SU-DHL-6 (cell line): ENCODE measurements around the gene NOM1.

ENCODE experiments used
- EZH2phosphoT487 ChIP-seq: fragments of 200-600 bp; sonication (generic), shearing (Covaris generic); conservative IDR thresholded peaks from 2 replicates; pipeline ENCODE4 v1.6.1; 2018; ENCODE audit warnings: mild to moderate bottlenecking, antibody characterized with exemption, low read length, moderate library complexity, mixed read lengths
- TF ChIP-seq, protein P1 (sequence below): fragments of 200-600 bp; sonication (generic); IDR thresholded peaks from one replicate; pipeline ENCODE4 v1.5.1; 2017; ENCODE audit warnings: antibody characterized with exemption, mild to moderate bottlenecking, low read length, moderate library complexity; ENCODE audit not compliant: insufficient read depth, poor library complexity, severe bottlenecking

DNA sequence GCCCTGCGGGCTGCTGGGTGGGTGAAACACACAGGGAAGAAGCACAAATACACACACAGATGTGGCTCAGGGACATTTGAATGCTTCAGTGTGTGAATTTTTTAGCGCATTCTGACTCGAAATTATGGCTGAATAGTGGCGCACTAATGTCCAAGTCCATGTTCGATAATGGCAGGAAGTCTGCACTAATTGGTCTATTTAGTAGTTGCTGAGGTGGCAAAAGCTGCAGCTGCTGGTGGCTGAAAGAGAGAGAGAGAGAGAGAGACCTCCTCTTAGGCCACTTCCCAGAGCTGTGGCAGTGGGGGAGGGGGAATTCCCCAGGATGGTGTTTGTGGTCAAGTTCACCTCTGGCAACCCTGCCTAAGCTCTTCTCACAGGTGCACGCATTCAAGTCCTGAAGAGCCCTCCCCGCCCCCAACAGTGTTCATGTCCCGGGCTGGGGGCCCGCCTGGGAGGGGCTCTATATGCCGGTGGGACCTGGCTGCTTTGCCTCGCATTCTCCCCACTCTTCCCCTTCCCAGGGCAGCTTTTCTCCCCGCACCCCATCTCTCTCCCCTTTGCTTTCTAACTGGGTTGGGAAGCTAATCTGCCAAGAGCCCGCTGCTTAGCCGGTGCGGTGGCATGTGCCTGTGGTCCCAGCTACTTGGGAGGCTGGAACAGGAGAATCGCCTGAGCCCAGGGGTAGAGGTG, 67.0 kb downstream of the NOM1 start:
- TF ChIP-seq, protein P1, sequence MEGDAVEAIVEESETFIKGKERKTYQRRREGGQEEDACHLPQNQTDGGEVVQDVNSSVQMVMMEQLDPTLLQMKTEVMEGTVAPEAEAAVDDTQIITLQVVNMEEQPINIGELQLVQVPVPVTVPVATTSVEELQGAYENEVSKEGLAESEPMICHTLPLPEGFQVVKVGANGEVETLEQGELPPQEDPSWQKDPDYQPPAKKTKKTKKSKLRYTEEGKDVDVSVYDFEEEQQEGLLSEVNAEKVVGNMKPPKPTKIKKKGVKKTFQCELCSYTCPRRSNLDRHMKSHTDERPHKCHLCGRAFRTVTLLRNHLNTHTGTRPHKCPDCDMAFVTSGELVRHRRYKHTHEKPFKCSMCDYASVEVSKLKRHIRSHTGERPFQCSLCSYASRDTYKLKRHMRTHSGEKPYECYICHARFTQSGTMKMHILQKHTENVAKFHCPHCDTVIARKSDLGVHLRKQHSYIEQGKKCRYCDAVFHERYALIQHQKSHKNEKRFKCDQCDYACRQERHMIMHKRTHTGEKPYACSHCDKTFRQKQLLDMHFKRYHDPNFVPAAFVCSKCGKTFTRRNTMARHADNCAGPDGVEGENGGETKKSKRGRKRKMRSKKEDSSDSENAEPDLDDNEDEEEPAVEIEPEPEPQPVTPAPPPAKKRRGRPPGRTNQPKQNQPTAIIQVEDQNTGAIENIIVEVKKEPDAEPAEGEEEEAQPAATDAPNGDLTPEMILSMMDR: no peak
- no peak for TF ChIP-seq EZH2phosphoT487
